HepG2 (cell line): ENCODE measurements around the gene ABTB2. TPM values are rescaled to one million over a fixed set of nuclear protein-coding genes. Genes with fewer than 3 reads are reported as not detected.

ENCODE experiments used
- ATAC-seq: fragments of 200-7000 bp; cut with Tn5 transposase; 3 replicates; pipeline ENCODE4 v1.9.1; 2020; ENCODE audit warnings: mild to moderate bottlenecking, moderate library complexity
- BruUV-seq: library from RNA; stranded (reverse); fragments of 400-500 nt; replicated peaks from 2 replicates; lab custom pipeline; 2021; lab: Mats Ljungman, UMichigan
- CTCF ChIA-PET: fragments of 300-600 bp; formaldehyde crosslinking; extraction: SDS; loops from one replicate; lab custom pipeline; 2021; ENCODE audit warnings: low total read pairs, inconsistent platforms, low intra/inter-chr PET ratio; lab: Yijun Ruan, JAX
- POLR2A ChIA-PET: fragments of 350-600 bp; sonication (Branson Sonifier 250); formaldehyde crosslinking; loops from one replicate; lab custom pipeline; 2020; ENCODE audit warnings: antibody characterized with exemption, inconsistent platforms; lab: Yijun Ruan, JAX
- DNase-seq: peaks from one replicate; pipeline ENCODE4 v3.0.0-alpha.2; 2015; ENCODE audit warnings: low spot score
- FAIRE-seq: peaks from 3 replicates; lab custom pipeline; 2011; peaks lifted over from hg19 to GRCh38; lab: Jason Lieb, UNC
- H2AFZ ChIP-seq: one replicate; pipeline ENCODE4 v1.6.1; 2011; ENCODE audit warnings: low read length, inconsistent platforms
- H3K27ac ChIP-seq: fragments of 300-600 bp; 3 replicates; pipeline ENCODE4 v1.8.0; 2011; ENCODE audit warnings: mixed run types, mild to moderate bottlenecking, mixed read lengths, low read length, inconsistent platforms; ENCODE audit not compliant: insufficient read depth; ENCODE audit errors: extremely low read length
- H3K27me3 ChIP-seq, 2 experiments: fragments of 200-600 bp in 1 of 2; 2 replicates in 1 of 2; 3 replicates in 1 of 2; pipeline versions ENCODE4 v1.6.0 to v1.8.0; 2011; ENCODE audit warnings: low read length in 2 of 2, mild to moderate bottlenecking in 2 of 2, moderate library complexity in 2 of 2, inconsistent platforms in 1 of 2; ENCODE audit not compliant: insufficient read depth in 2 of 2, control insufficient read depth in 1 of 2
- H3K36me3 ChIP-seq, 2 experiments: fragments of 200-600 bp in 1 of 2; replicated peaks in 1 of 2; 2 replicates in 1 of 2; 3 replicates in 1 of 2; pipeline versions ENCODE4 v1.5.1 to v1.8.0; 2011; ENCODE audit warnings: low read length in 2 of 2, inconsistent platforms in 1 of 2; ENCODE audit not compliant: insufficient read depth in 2 of 2, control insufficient read depth in 1 of 2
- H3K4me1 ChIP-seq: 2 replicates; pipeline ENCODE4 v1.5.1; 2012; ENCODE audit warnings: low read length, inconsistent platforms; ENCODE audit not compliant: insufficient read depth
- H3K4me2 ChIP-seq: 2 replicates; pipeline ENCODE4 v1.6.0; 2011; ENCODE audit warnings: low read depth, low read length, inconsistent platforms
- H3K4me3 ChIP-seq, 3 experiments: fragments of 200-600 bp in 1 of 3; sonication (generic), shearing (Covaris generic) in 1 of 3; replicated peaks in 1 of 3; 2 replicates each; pipeline ENCODE4 v1.5.1; 2011 to 2016; ENCODE audit warnings: low read length in 3 of 3, inconsistent platforms in 2 of 3, low read depth in 2 of 3, mild to moderate bottlenecking in 2 of 3, control low read depth in 1 of 3, mixed read lengths in 1 of 3; ENCODE audit not compliant: insufficient read depth in 1 of 3
- H3K79me2 ChIP-seq: one replicate; pipeline ENCODE4 v1.6.1; 2011; ENCODE audit warnings: low read length, inconsistent platforms; ENCODE audit not compliant: insufficient read depth
- H3K9ac ChIP-seq: 2 replicates; pipeline ENCODE4 v1.6.0; 2011; ENCODE audit warnings: mild to moderate bottlenecking, low read depth, low read length, inconsistent platforms; ENCODE audit not compliant: insufficient read depth
- H3K9me3 ChIP-seq: 2 replicates; pipeline ENCODE4 v1.5.1; 2012; ENCODE audit warnings: mild to moderate bottlenecking, low read length
- H4K20me1 ChIP-seq: 2 replicates; pipeline ENCODE4 v1.6.0; 2011; ENCODE audit warnings: inconsistent platforms, mild to moderate bottlenecking, low read length, moderate library complexity; ENCODE audit not compliant: insufficient read depth
- FOXK2 ChIP-seq: fragments of 450-650 bp; IDR thresholded peaks from 2 replicates; pipeline ENCODE4 v1.6.1; 2016
- FOXM1 ChIP-seq: sonication (generic); formaldehyde crosslinking; IDR thresholded peaks from 2 replicates; pipeline ENCODE4 v1.5.0; 2020; ENCODE audit warnings: missing genetic modification reagents
- HNF4A ChIP-seq: sonication (generic); formaldehyde crosslinking; IDR thresholded peaks from 2 replicates; pipeline ENCODE4 v1.4.0; 2020; ENCODE audit warnings: missing genetic modification reagents
- IRX3 ChIP-seq: sonication (generic); formaldehyde crosslinking; IDR thresholded peaks from 2 replicates; pipeline ENCODE4 v1.8.1; 2023; ENCODE audit warnings: mild to moderate bottlenecking, low read depth, missing genetic modification reagents, borderline replicate concordance
- ONECUT2 ChIP-seq: sonication (generic); formaldehyde crosslinking; IDR thresholded peaks from 2 replicates; pipeline ENCODE4 v1.4.0; 2020; ENCODE audit warnings: missing genetic modification reagents
- PAF1 ChIP-seq: IDR thresholded peaks from 2 replicates; pipeline ENCODE4 v1.6.1; 2016; ENCODE audit warnings: missing genetic modification reagents, missing compliant biosample characterization
- REL ChIP-seq: sonication (generic); formaldehyde crosslinking; conservative IDR thresholded peaks from 2 replicates; pipeline ENCODE4 v1.8.0; 2022; ENCODE audit warnings: mild to moderate bottlenecking, missing genetic modification reagents, moderate library complexity
- RORA ChIP-seq: sonication (generic); formaldehyde crosslinking; IDR thresholded peaks from 2 replicates; pipeline ENCODE4 v1.5.0; 2020; ENCODE audit warnings: mild to moderate bottlenecking, missing genetic modification reagents, moderate library complexity
- SNAI1 ChIP-seq: sonication (generic); formaldehyde crosslinking; IDR thresholded peaks from 2 replicates; pipeline ENCODE4 v1.5.0; 2020; ENCODE audit warnings: mild to moderate bottlenecking, missing genetic modification reagents, borderline replicate concordance
- SRF ChIP-seq: IDR thresholded peaks from 2 replicates; pipeline ENCODE4 v1.6.1; 2011; ENCODE audit warnings: mild to moderate bottlenecking, low read depth, low read length, moderate library complexity
- ZBTB7B ChIP-seq: sonication (generic); formaldehyde crosslinking; IDR thresholded peaks from 2 replicates; pipeline ENCODE4 v1.4.0; 2020; ENCODE audit warnings: missing genetic modification reagents
- ZNF543 ChIP-seq: sonication (generic); formaldehyde crosslinking; IDR thresholded peaks from 2 replicates; pipeline ENCODE4 v1.4.0; 2020; ENCODE audit warnings: mild to moderate bottlenecking, missing genetic modification reagents
- ZNF776 ChIP-seq: sonication (generic); formaldehyde crosslinking; IDR thresholded peaks from 2 replicates; pipeline ENCODE4 v1.4.0; 2020; ENCODE audit warnings: mild to moderate bottlenecking, missing genetic modification reagents
- ZSCAN29 ChIP-seq: sonication (generic); formaldehyde crosslinking; conservative IDR thresholded peaks from 2 replicates; pipeline ENCODE4 v1.4.0; 2020; ENCODE audit warnings: mild to moderate bottlenecking, missing genetic modification reagents
- ZSCAN5A ChIP-seq: sonication (generic); formaldehyde crosslinking; IDR thresholded peaks from 2 replicates; pipeline ENCODE4 v1.8.0; 2022; ENCODE audit warnings: mild to moderate bottlenecking, missing genetic modification reagents, borderline replicate concordance
- WGBS: methylation state at CpG from one replicate; pipeline ENCODE4 v1.1.6; 2017; ENCODE audit warnings: low lambda C conversion rate; 5-methylcytosine and 5-hydroxymethylcytosine counted together
- in situ Hi-C: cut with HindIII; loops from 2 replicates; pipeline ENCODE4 v1.10.0; 2017; ENCODE audit warnings: low pct_unique_long_range_greater_than_20kb; ENCODE audit not compliant: extremely low pct_ligation_motif_present
- intact Hi-C: fragments of 100-400 bp; cut with micrococcal nuclease; formaldehyde crosslinking; loops from one replicate; pipeline ENCODE4 v1.10.0; 2022; ENCODE audit not compliant: unreplicated experiment
- polyA plus RNA-seq, 8 experiments: library from polyadenylated mRNA; depleted of rRNA in 3 of 8; stranded (reverse) in 7 of 8; unstranded in 1 of 8; fragments of >200 nt; fragmentation: Illumina TruSeq in 4 of 8; extraction: Trizol in 4 of 8; gene quantifications; 2 replicates each; pipeline versions ENCODE4 v1.2.1 to v1.2.3, GENCODE V29; 2011 to 2016; ENCODE audit warnings: low read depth in 4 of 8, missing spikeins in 1 of 8, mixed read lengths in 1 of 8; ENCODE audit not compliant: insufficient read depth in 1 of 8
- total RNA-seq, 5 experiments: library from RNA; depleted of rRNA; stranded (reverse); fragments of >200 nt; fragmentation: Illumina TruSeq; extraction: Trizol; gene quantifications; 2 replicates each; pipeline ENCODE4 v1.2.3, GENCODE V29; 2016; ENCODE audit warnings: low read depth in 1 of 5
- TF ChIP-seq, protein P1 (sequence below): sonication (generic); formaldehyde crosslinking; IDR thresholded peaks from 2 replicates; pipeline ENCODE4 v1.9.0; 2021; ENCODE audit warnings: missing genetic modification reagents, mild to moderate bottlenecking, borderline replicate concordance
- TF ChIP-seq, protein P2 (sequence below): sonication (generic); formaldehyde crosslinking; IDR thresholded peaks from 2 replicates; pipeline ENCODE4 v1.4.0; 2020; ENCODE audit warnings: mild to moderate bottlenecking, low read depth, missing genetic modification reagents

ABTB2 gene
- total and polyA plus RNA-seq, 2 of the 13 experiments (the other 11 are each of a cell fraction or from before 2014, with no cell fraction given) = 5.1 to 15.4 TPM

DNA sequence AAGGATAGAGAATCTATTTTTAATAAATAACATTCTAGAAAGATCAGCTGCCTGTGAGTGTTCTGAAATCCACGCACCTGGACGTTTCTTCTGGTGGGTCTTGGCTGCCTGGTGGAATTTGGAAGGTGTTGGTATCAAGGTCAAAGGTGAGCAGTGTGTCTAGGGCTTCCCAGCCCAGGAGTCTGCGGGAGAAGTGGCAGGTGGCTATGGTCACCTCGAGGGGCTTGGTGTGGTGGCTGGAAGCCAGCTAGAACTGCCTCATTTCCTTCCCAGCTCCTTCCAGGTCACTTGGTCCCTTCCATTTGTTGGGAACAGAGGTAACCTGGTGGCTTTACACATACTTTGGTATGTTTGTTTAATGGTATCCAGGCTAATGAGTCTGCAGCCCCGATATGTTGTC, 210.9 kb downstream of the ABTB2 start:
- no peak overlapping the region for H2AFZ ChIP-seq

More for the DNA sequence above, 210.9 kb downstream of the ABTB2 start:
- H3K4me2 ChIP-seq = no peak overlapping the region
- WGBS = 89% methylated on average over 5 of the region's 5 CpGs
- peaks cover 41 to 92% of the 10 kb centered on the region in 2 experiments for H3K36me3 ChIP-seq
- in situ Hi-C loops = no loop called here
- H3K4me3 ChIP-seq = no peak overlapping the region
- TF ChIP-seq FOXM1 (CRISPR knock-in tag) = no peak
- no peak for TF ChIP-seq HNF4A (CRISPR knock-in tag)
- TF ChIP-seq ZSCAN29 = no peak
- no peak for TF ChIP-seq ZSCAN5A (CRISPR knock-in tag)
- TF ChIP-seq, protein P1, sequence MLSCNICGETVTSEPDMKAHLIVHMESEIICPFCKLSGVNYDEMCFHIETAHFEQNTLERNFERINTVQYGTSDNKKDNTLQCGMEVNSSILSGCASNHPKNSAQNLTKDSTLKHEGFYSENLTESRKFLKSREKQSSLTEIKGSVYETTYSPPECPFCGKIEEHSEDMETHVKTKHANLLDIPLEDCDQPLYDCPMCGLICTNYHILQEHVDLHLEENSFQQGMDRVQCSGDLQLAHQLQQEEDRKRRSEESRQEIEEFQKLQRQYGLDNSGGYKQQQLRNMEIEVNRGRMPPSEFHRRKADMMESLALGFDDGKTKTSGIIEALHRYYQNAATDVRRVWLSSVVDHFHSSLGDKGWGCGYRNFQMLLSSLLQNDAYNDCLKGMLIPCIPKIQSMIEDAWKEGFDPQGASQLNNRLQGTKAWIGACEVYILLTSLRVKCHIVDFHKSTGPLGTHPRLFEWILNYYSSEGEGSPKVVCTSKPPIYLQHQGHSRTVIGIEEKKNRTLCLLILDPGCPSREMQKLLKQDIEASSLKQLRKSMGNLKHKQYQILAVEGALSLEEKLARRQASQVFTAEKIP (CRISPR knock-in tag) = no peak
- TF ChIP-seq SNAI1 (CRISPR knock-in tag) = no peak
- no peak for TF ChIP-seq FOXK2
- TF ChIP-seq PAF1 (CRISPR knock-in tag) = no peak
- TF ChIP-seq ZNF543 (CRISPR knock-in tag) = no peak
- TF ChIP-seq REL = no peak
- no peak for TF ChIP-seq ONECUT2 (CRISPR knock-in tag)
- TF ChIP-seq ZNF776 (CRISPR knock-in tag) = no peak
- TF ChIP-seq ZBTB7B = no peak
- no peak for TF ChIP-seq RORA
- TF ChIP-seq IRX3 (CRISPR knock-in tag) = no peak
- no peak for TF ChIP-seq SRF
- TF ChIP-seq, protein P2, sequence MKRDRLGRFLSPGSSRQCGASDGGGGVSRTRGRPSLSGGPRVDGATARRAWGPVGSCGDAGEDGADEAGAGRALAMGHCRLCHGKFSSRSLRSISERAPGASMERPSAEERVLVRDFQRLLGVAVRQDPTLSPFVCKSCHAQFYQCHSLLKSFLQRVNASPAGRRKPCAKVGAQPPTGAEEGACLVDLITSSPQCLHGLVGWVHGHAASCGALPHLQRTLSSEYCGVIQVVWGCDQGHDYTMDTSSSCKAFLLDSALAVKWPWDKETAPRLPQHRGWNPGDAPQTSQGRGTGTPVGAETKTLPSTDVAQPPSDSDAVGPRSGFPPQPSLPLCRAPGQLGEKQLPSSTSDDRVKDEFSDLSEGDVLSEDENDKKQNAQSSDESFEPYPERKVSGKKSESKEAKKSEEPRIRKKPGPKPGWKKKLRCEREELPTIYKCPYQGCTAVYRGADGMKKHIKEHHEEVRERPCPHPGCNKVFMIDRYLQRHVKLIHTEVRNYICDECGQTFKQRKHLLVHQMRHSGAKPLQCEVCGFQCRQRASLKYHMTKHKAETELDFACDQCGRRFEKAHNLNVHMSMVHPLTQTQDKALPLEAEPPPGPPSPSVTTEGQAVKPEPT = no peak
- ATAC-seq (no peak), FAIRE-seq (no peak), DNase-seq (no peak)
- CTCF ChIA-PET = no interaction called here
- no peaks in the 10 kb centered on the region for H3K9me3 ChIP-seq
- H4K20me1 ChIP-seq = no peaks in the 10 kb centered on the region
- no peaks in the 10 kb centered on the region for H3K79me2 ChIP-seq
- H3K27me3 ChIP-seq = no peaks in the 10 kb centered on the region
- BruUV-seq = no TSS peak
- H3K4me1 ChIP-seq = no peaks in the 10 kb centered on the region
- H3K9ac ChIP-seq = no peak overlapping the region
- H3K27ac ChIP-seq = no peak overlapping the region
- POLR2A ChIA-PET = no interaction called here
- intact Hi-C loops = no loop called here
